Thymus (tissue), 11 donors: Measurements from ENCODE around the gene ADAMTSL3. TPM values are rescaled to one million over a fixed set of nuclear protein-coding genes. Genes with fewer than 3 reads are reported as not detected.

Experiments
- DNase-seq, 9 donors: peaks; one replicate each; pipeline ENCODE4 v3.0.0-alpha.2; 2013; ENCODE audit warnings: low spot score in 9 of 9, low read depth in 6 of 9, missing footprints in 1 of 9
- H3K27ac ChIP-seq, 2 donors: one replicate each; pipeline ENCODE4 v1.5.1; 2013; ENCODE audit warnings: control low read depth in 1 of 2, low read depth in 1 of 2, low read length in 1 of 2, mild to moderate bottlenecking in 1 of 2, moderate library complexity in 1 of 2
- H3K27me3 ChIP-seq, 2 donors: one replicate each; pipeline ENCODE4 v1.5.1; 2013; ENCODE audit warnings: low read length in 1 of 2; ENCODE audit not compliant: control insufficient read depth in 2 of 2, insufficient read depth in 1 of 2
- H3K36me3 ChIP-seq, 2 donors: one replicate each; pipeline ENCODE4 v1.5.1; 2013; ENCODE audit warnings: low read length in 1 of 2, mild to moderate bottlenecking in 1 of 2, moderate library complexity in 1 of 2; ENCODE audit not compliant: control insufficient read depth in 2 of 2, insufficient read depth in 2 of 2
- H3K4me1 ChIP-seq, 2 donors: one replicate each; pipeline ENCODE4 v1.5.1; 2013; ENCODE audit warnings: low read length in 2 of 2; ENCODE audit not compliant: control insufficient read depth in 2 of 2, insufficient read depth in 2 of 2
- H3K4me3 ChIP-seq, 2 donors: one replicate each; pipeline ENCODE4 v1.5.1; 2013; ENCODE audit warnings: low read length in 2 of 2, control low read depth in 1 of 2, mild to moderate bottlenecking in 1 of 2
- H3K9me3 ChIP-seq, 2 donors: one replicate each; pipeline ENCODE4 v1.5.1; 2013; ENCODE audit warnings: low read length in 1 of 2, mild to moderate bottlenecking in 1 of 2; ENCODE audit not compliant: control insufficient read depth in 2 of 2, insufficient read depth in 1 of 2
- WGBS: extraction: QIAGEN DNeasy Blood & Tissue Kit; methylation state at CpG from one replicate; pipeline ENCODE4 v1.1.7; 2013; 5-methylcytosine and 5-hydroxymethylcytosine counted together
- polyA plus RNA-seq: library from polyadenylated mRNA; stranded (reverse); fragments of 200-250 nt; gene quantifications from one replicate; pipeline ENCODE4 v1.2.3, GENCODE V29; 2013
- total RNA-seq: library from RNA; stranded (reverse); fragments of 120-200 nt; gene quantifications from one replicate; pipeline ENCODE4 v1.2.4, GENCODE V29; 2013
- donor health status: healthy.

The ADAMTSL3 gene
- total and polyA plus RNA-seq, 2 donors: 0.39 to 1.3 TPM

- Histone ChIP-seq H3K36me3 (no peaks in the 10 kb centered on the region), H3K27me3 (no peaks in the 10 kb centered on the region), H3K9me3 (no peaks in the 10 kb centered on the region), H3K4me3 (no peak overlapping the region), H3K4me1 (no peaks in the 10 kb centered on the region), H3K27ac (no peak overlapping the region)
- no peak for DNase-seq
- WGBS: 94% methylated on average over 2 of the region's 2 CpGs
These were observed 40.2 kb upstream of the ADAMTSL3 start for GRCh38 chr15:83613714-83614113.

DNA sequence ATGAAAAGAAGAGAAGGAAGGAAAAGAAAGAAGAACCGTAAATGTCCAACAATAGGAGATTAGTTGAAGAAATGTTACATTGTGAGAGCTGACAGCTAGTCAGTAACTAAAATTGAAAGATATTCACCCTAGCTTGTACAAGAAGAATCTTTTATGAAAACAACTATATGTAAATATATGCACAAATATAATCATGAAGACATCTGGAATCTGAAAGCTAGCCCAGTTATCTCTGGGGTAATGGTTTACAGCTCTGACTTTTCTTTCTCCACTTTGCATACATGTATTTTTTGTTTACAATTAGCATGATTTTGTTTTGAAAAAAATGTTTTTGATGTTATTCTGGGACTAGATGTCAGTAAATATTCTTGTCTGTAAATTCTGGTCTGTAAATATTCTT is 37.1 kb upstream of the ADAMTSL3 start:
- no peak overlapping the region for H3K4me3 ChIP-seq
- no peaks in the 10 kb centered on the region for H3K9me3 ChIP-seq
- H3K4me1 ChIP-seq: no peaks in the 10 kb centered on the region
- no peaks in the 10 kb centered on the region for H3K36me3 ChIP-seq
- no peak overlapping the region for H3K27ac ChIP-seq
- WGBS: 83% methylated on average over 1 of the region's 1 CpG
- no peaks in the 10 kb centered on the region for H3K27me3 ChIP-seq
- DNase-seq: no peak

DNA sequence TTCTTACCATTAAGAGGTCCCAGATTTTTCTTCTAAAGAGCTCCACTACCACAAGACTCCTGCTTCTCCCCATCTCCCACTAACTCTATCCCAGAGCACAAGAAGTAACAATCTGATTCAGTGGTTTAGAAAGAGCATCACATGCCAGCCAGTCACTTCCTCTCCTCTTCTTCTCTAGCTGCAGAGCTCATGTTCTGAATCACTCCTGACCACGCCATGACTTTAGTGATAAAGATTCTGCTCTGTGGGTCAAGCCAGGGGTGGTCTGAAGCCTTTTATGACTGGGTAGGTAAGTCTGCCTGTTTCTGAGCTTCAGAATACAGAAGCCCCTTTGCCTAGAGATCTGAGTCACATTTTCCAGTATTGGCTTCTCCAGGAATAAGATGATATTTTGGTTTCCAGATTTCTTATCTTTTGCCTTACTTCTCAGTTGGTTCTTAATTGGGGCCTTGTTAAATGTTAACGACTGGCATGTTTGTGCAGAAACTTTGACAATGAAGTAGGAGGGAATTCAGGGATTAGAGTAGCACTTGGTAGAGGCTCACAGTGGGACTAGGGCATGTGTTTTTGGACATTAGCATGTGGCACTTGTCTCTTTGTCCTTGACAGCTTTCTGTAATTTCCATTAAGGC is 27.6 kb upstream of the ADAMTSL3 start:
- H3K9me3 ChIP-seq: peaks cover 0 to under 1% of the 10 kb centered on the region in 2 donors

GRCh38 chr15:83631534-83631933 is 22.4 kb upstream of the ADAMTSL3 start:
- no peak overlapping the region for H3K27ac ChIP-seq
- no peaks in the 10 kb centered on the region for H3K4me1 ChIP-seq
- no peak overlapping the region for H3K4me3 ChIP-seq
- peaks cover 0 to 4% of the 10 kb centered on the region in 2 donors for H3K9me3 ChIP-seq
- H3K27me3 ChIP-seq: no peaks in the 10 kb centered on the region
- no peaks in the 10 kb centered on the region for H3K36me3 ChIP-seq
- DNase-seq: no peak
- 91% methylated on average over 2 of the region's 2 CpGs for WGBS

More for the DNA sequence above, 27.6 kb upstream of the ADAMTSL3 start:
- no peak for DNase-seq
- no peak overlapping the region for H3K4me3 ChIP-seq
- H3K27me3 ChIP-seq: no peaks in the 10 kb centered on the region
- no peak overlapping the region for H3K27ac ChIP-seq
- no peaks in the 10 kb centered on the region for H3K36me3 ChIP-seq
- 78% methylated on average over 2 of the region's 2 CpGs for WGBS
- no peaks in the 10 kb centered on the region for H3K4me1 ChIP-seq

GRCh38 chr15:83643201-83643600 is 10.7 kb upstream of the ADAMTSL3 start:
- H3K9me3 ChIP-seq: peaks cover 0 to 3% of the 10 kb centered on the region in 2 donors
- H3K36me3 ChIP-seq: no peaks in the 10 kb centered on the region
- H3K4me3 ChIP-seq: no peak overlapping the region
- DNase-seq: no peak
- no peak overlapping the region for H3K27ac ChIP-seq
- H3K4me1 ChIP-seq: no peaks in the 10 kb centered on the region
- no peaks in the 10 kb centered on the region for H3K27me3 ChIP-seq

- WGBS: 96% methylated on average over 1 of the region's 1 CpG
- Histone ChIP-seq H3K36me3 (no peaks in the 10 kb centered on the region), H3K27ac (no peak overlapping the region), H3K27me3 (no peaks in the 10 kb centered on the region), H3K9me3 (no peaks in the 10 kb centered on the region), H3K4me3 (no peak overlapping the region), H3K4me1 (no peaks in the 10 kb centered on the region)
- no peak for DNase-seq
These were observed 9.5 kb upstream of the ADAMTSL3 start for GRCh38 chr15:83644439-83644838.

DNA sequence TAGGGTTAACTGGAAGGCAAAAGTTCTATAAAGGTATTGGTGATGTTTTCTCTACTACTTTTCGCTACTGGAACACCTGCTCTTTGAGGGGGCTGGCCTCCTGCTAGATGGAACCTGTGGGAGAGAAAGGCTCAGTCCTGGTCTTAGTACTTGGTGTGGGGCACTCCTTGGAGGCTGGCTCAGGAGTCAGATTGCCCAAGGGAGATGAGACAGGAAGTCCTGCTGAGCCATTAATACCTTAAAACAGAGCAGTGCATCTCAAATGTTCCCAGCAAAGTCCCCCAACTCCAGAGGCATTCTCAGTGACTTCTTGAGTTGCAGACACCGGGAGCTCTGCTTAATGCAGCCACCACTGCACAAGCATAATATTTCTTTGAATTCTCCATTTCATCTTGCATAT is 3.1 kb upstream of the ADAMTSL3 start:
- Histone ChIP-seq H3K36me3 (no peaks in the 10 kb centered on the region), H3K4me3 (no peak overlapping the region), H3K4me1 (no peaks in the 10 kb centered on the region), H3K9me3 (no peaks in the 10 kb centered on the region), H3K27ac (no peak overlapping the region), H3K27me3 (peaks cover 31 to 33% of the 10 kb centered on the region in 2 donors)
- DNase-seq: no peak
- WGBS: 88% methylated on average over 2 of the region's 2 CpGs

DNA sequence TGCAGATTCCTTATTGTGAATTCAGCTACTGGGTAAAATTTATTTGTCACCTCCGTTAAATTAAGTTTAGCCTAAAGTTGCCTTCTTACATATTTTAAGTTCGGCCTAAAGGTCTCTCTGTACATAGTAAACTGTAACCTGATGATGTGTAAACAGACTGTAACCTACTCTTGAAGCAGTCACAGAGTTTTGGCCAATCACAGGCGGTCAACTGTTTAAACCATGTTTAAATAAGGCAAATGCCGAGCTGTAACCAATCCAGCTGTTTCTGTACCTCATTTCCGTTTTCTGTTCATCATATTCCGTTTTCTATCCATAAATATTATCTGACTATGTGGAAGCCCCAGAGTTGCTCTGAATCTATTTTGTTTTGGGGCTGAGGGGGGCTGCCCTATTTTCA is 2.4 kb upstream of the ADAMTSL3 start:
- no peak for DNase-seq
- WGBS: 94% methylated on average over 6 of the region's 6 CpGs
- Histone ChIP-seq H3K36me3 (no peaks in the 10 kb centered on the region), H3K9me3 (no peaks in the 10 kb centered on the region), H3K4me3 (no peak overlapping the region), H3K27me3 (peaks cover 31 to 39% of the 10 kb centered on the region in 2 donors), H3K4me1 (no peaks in the 10 kb centered on the region), H3K27ac (no peak overlapping the region)

DNA sequence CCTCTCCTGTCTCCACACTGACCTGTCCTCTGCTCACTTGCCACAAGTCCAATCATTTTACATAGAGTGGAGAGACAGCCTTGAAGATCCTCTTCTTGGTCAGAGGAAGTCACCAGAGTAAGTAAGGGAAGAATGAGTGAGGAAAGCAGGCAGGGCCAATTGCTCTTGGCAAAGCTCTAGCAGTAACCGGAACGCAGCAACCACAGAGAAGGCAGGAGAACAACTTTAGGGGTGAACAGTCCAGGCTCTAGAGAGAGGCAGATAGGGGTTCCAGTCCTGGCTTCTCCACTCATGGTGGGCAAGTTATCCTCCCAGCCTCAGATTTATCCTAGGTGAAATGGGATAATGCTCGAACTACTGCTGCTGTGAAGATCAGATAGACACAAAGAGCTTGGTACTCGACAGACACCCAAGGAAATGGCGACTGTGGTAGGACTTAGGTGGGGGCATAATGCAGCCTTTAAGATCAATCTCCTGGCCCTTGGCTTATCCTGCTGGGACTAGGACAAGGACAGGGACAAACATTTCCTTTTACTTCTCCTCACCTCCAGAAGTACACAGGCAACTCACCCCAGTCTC is 1.2 kb upstream of the ADAMTSL3 start:
- Histone ChIP-seq H3K36me3 (no peaks in the 10 kb centered on the region), H3K4me3 (no peak overlapping the region), H3K9me3 (no peaks in the 10 kb centered on the region), H3K27me3 (peaks cover 31 to 39% of the 10 kb centered on the region in 2 donors), H3K27ac (no peak overlapping the region), H3K4me1 (no peaks in the 10 kb centered on the region)
- DNase-seq: no peak
- 92% methylated on average over 5 of the region's 5 CpGs for WGBS
